GM23248 (cell line): ENCODE measurements around the gene NT5M.

Experiments
- EZH2 ChIP-seq: fragments of 200-600 bp; sonication (generic); IDR thresholded peaks from 2 replicates; pipeline ENCODE4 v1.6.1; 2018; ENCODE audit warnings: antibody characterized with exemption, mild to moderate bottlenecking; ENCODE audit not compliant: insufficient read depth, poor library complexity, severe bottlenecking
- EZH2phosphoT487 ChIP-seq: fragments of 200-600 bp; sonication (generic); IDR thresholded peaks from 2 replicates; pipeline ENCODE4 v1.6.1; 2018; ENCODE audit warnings: antibody characterized with exemption, moderate library complexity, mild to moderate bottlenecking, low read depth; ENCODE audit not compliant: insufficient read depth

DNA sequence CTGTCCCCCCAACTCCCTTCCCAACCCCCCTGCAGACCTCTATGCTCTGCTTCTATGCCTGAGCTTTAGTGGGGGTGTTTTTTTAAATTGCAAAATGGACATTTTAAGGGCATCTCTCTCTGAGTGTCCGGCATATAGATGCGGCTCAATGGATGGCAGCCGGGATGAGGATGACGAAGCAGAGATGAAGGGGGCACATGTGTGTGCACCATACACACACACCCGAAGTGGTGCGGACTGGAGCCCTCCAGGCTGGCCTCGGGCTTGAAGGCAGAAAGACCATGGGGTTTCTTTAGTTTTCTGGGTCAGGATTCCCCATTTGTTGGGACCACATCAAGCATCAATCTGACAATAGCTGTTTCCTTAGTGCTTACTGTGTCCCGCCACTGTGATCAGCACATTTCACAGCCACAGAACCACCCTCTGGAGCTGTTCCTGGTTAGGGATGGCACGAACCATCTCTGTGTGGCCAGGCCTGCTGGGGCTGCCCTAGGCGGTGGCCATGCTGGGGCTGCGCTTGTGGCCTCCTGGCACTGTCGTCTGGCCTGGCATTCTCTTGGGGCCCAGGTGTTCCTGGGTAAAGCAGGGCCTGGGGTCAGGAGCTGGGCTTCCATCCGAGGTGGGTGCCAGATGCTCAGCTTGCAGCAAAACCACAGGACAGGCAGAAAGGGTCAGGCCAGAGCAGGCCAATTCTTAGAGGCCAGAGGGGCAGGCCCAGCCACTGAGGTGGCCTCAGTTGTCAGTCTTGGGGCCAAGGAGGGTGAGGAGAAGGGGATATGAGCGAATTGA is 49.9 kb downstream of the NT5M start:
- no peak for TF ChIP-seq EZH2phosphoT487
- TF ChIP-seq EZH2, result no peak
